ENCODE data around the gene SELENOW.

- TF ChIP-seq, protein P1, sequence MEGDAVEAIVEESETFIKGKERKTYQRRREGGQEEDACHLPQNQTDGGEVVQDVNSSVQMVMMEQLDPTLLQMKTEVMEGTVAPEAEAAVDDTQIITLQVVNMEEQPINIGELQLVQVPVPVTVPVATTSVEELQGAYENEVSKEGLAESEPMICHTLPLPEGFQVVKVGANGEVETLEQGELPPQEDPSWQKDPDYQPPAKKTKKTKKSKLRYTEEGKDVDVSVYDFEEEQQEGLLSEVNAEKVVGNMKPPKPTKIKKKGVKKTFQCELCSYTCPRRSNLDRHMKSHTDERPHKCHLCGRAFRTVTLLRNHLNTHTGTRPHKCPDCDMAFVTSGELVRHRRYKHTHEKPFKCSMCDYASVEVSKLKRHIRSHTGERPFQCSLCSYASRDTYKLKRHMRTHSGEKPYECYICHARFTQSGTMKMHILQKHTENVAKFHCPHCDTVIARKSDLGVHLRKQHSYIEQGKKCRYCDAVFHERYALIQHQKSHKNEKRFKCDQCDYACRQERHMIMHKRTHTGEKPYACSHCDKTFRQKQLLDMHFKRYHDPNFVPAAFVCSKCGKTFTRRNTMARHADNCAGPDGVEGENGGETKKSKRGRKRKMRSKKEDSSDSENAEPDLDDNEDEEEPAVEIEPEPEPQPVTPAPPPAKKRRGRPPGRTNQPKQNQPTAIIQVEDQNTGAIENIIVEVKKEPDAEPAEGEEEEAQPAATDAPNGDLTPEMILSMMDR (IDR thresholded peaks at IDR 0.05) = no peak
- TF ChIP-seq POLR2A (IDR thresholded peaks at IDR 0.05; ENCODE audit: low read depth) = no peak
Measured at GRCh38 chr19:47750752-47751151, 27.8 kb upstream of the SELENOW start.

Data from esophagus muscularis mucosa (tissue), 3 donors.